ENCODE measurements around the gene CHST11. TPM values are rescaled to one million over a fixed set of nuclear protein-coding genes. Genes with fewer than 3 reads are reported as not detected.
A peak's percentile ranks its signal among the peaks of the same experiment; 100 is the strongest.

Gene CHST11
- total and polyA plus RNA-seq, 2 of the 4 experiments (the other 2 are of a cell fraction) = 1.4 to 2.7 TPM

DNA sequence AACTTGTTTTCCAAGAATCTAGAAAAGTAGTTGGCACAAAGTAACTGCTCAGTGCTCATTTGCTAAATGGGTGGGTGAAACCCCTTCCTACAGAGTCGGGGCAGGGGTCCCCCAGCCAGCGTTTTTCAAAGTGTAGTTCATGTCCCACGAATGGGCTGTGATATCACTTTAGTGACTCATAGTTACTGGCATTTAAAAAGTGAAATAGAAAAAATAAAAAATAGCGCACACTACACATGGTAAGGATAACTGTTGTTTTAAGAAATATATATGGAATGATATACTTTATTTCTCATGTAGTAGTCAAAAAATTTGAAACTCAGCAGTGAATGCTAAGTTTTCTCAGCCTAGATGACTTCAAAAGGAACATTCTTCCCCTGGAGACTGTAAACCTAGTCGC, 250.4 kb downstream of the CHST11 start:
- Histone ChIP-seq H4K91ac (ENCODE audit: insufficient read depth, low read depth, low read length) (no peak overlapping the region), H3K9me3 (ENCODE audit: control insufficient read depth, insufficient read depth, low read length) (no peaks in the 10 kb centered on the region), H2BK5ac (ENCODE audit: low read depth, low read length, poor library complexity, severe bottlenecking) (no peak overlapping the region), H3K14ac (replicated peaks; ENCODE audit: low read depth, low read length) (peak overlapping the region; percentile 32; the same call in 1 of the 2 replicates), H3K79me1 (ENCODE audit: low read depth in 1 of 2, low read length in 2 of 2) (no peaks in the 10 kb centered on the region), H2BK15ac (ENCODE audit: low read depth, low read length) (0 out of 3 replicates have a peak overlapping the region, but pooled peaks have one; percentile 89), H3K23ac (ENCODE audit: low read depth, low read length) (no peak overlapping the region), H3K4ac (ENCODE audit: low read depth, low read length) (peak overlapping the region; percentile 36; the same call in 1 of the 2 replicates), H4K20me1 (ENCODE audit: insufficient read depth, low read length) (no peaks in the 10 kb centered on the region), H2BK120ac (ENCODE audit: low read depth, low read length) (peak overlapping the region; percentile 35; the same call in 1 of the 2 replicates), H2AK9ac (replicated peaks; ENCODE audit: low read depth, low read length, poor library complexity) (no peak overlapping the region), H3K18ac (ENCODE audit: low read depth, low read length) (no peak overlapping the region), H3K4me1 (ENCODE audit: control insufficient read depth, insufficient read depth, low read length) (peaks cover 19% of the 10 kb centered on the region), H3K9ac (ENCODE audit: low read depth, low read length) (no peak overlapping the region), H3K4me3 (ENCODE audit: insufficient read depth, low read depth, low read length) (no peak overlapping the region), H3K27ac (ENCODE audit: insufficient read depth, low read length) (no peak overlapping the region), H3K36me3 (ENCODE audit: control insufficient read depth, insufficient read depth, low read length) (no peaks in the 10 kb centered on the region), H3K27me3 (ENCODE audit: control insufficient read depth, insufficient read depth, low read length) (peaks cover 1% of the 10 kb centered on the region; the same call in 1 of the 2 replicates), H4K5ac (ENCODE audit: low read depth, low read length) (no peak overlapping the region), H2AK5ac (ENCODE audit: low read depth, low read length) (peak overlapping the region; percentile 73; the same call in 1 of the 2 replicates), H3K56ac (ENCODE audit: extremely low read depth, insufficient read depth, low read length) (no peak overlapping the region), H4K8ac (ENCODE audit: low read depth in 2 of 2, low read length in 2 of 2) (peak overlapping the region in 1 of 2 experiments; percentile 37; a peak in 1 of 4 replicates), H2AFZ (replicated peaks; ENCODE audit: low read length, poor library complexity) (no peak overlapping the region), H2BK20ac (ENCODE audit: low read depth, low read length) (peak overlapping the region; percentile 16; the same call in 1 of the 2 replicates), H3K9me1 (ENCODE audit: insufficient read depth, low read length) (peaks cover 14% of the 10 kb centered on the region), H3K4me2 (ENCODE audit: low read depth, low read length) (peak overlapping the region; percentile 27)
- dilution Hi-C loops (cut with HindIII; ENCODE audit: low sequenced_read_pairs, unreplicated experiment) = no loop called here
- DNase-seq = peak; percentile 50
- TF ChIP-seq SMC3 (IDR thresholded peaks at IDR 0.05; ENCODE audit: low read depth, low read length) = no peak
- TF ChIP-seq MXI1 (IDR thresholded peaks at IDR 0.05; ENCODE audit: borderline replicate concordance, low read depth, low read length) = no peak
- TF ChIP-seq NFE2L2 (IDR thresholded peaks at IDR 0.05; ENCODE audit: low read depth, low read length) = no peak
- peak; percentile 31; the same call in 1 of the 2 replicates for TF ChIP-seq FOS (IDR thresholded peaks at IDR 0.05; ENCODE audit: low read depth, low read length)
- TF ChIP-seq RCOR1 (IDR thresholded peaks at IDR 0.05; ENCODE audit: insufficient replicate concordance, low read length) = no peak
- no peak for TF ChIP-seq BHLHE40 (IDR thresholded peaks at IDR 0.05; ENCODE audit: low read depth, low read length)
- no TSS peak for BruUV-seq (replicated peaks)
- CTCF ChIA-PET = interaction anchor here (0.6 kb wide), 1 partner anchor 10 kb away, joined by 4 read pairs; no protein-coding TSS in a partner anchor
- 0 out of 2 replicates have a peak, but pooled peaks have one; percentile 38 for ATAC-seq (ENCODE audit: low read depth)
- POLR2A ChIA-PET (ENCODE audit: unreplicated experiment) = no interaction called here
- intact Hi-C loops (cut with micrococcal nuclease) = no loop called here
- in situ Hi-C loops (cut with MboI; ENCODE audit: low sequenced_read_pairs) = no loop called here
- no CpG with 5 or more reads among the region's 5 CpGs for WGBS, 2 experiments (ENCODE audit: extremely low coverage in 2 of 2, insufficient read length in 1 of 2)
